Fibroblast of lung (primary cell): ENCODE data around the gene MPG. TPM values are rescaled to one million over a fixed set of nuclear protein-coding genes. Genes with fewer than 3 reads are reported as not detected.
"Not testable (repeated sequence)": the region's sequence is repeated elsewhere in the genome, so short reads cannot be mapped to it uniquely, and the experiment has no call there.

Experiments
- DNase-seq, 2 donors: peaks; one replicate each; pipeline versions ENCODE4 v3.0.0 to v3.0.0-alpha.2; 2010; ENCODE audit warnings: low read depth in 2 of 2
- H2AFZ ChIP-seq: 2 replicates; pipeline ENCODE4 v1.5.1; 2012; ENCODE audit warnings: low read length, control low read depth, inconsistent platforms
- H3K27ac ChIP-seq: 2 replicates; pipeline ENCODE4 v1.5.1; 2011; ENCODE audit warnings: low read length, control low read depth; ENCODE audit not compliant: insufficient read depth
- H3K27me3 ChIP-seq: 2 replicates; pipeline ENCODE4 v1.5.1; 2011; ENCODE audit warnings: mild to moderate bottlenecking, low read length; ENCODE audit not compliant: control insufficient read depth, insufficient read depth
- H3K36me3 ChIP-seq: 2 replicates; pipeline ENCODE4 v1.5.1; 2011; ENCODE audit warnings: low read length; ENCODE audit not compliant: control insufficient read depth, insufficient read depth
- H3K4me1 ChIP-seq: 2 replicates; pipeline ENCODE4 v1.5.1; 2011; ENCODE audit warnings: low read length; ENCODE audit not compliant: control insufficient read depth, insufficient read depth; ENCODE audit errors: extremely low read depth
- H3K4me2 ChIP-seq: 2 replicates; pipeline ENCODE4 v1.5.1; 2011; ENCODE audit warnings: low read length, control low read depth; ENCODE audit not compliant: insufficient read depth; ENCODE audit errors: extremely low read depth
- H3K4me3 ChIP-seq, 4 experiments: fragments of 200-600 bp in 1 of 4; sonication (generic) in 1 of 4; replicated peaks in 1 of 4; 2 replicates each; pipeline ENCODE4 v1.5.1; 2011 to 2016; ENCODE audit warnings: low read length in 4 of 4, low read depth in 3 of 4, mild to moderate bottlenecking in 3 of 4, control low read depth in 2 of 4, inconsistent platforms in 1 of 4, mixed read lengths in 1 of 4; ENCODE audit not compliant: insufficient read depth in 1 of 4; ENCODE audit errors: control extremely low read depth in 1 of 4
- H3K79me2 ChIP-seq: 2 replicates; pipeline ENCODE4 v1.5.1; 2012; ENCODE audit warnings: mild to moderate bottlenecking, low read length, inconsistent platforms; ENCODE audit not compliant: control insufficient read depth, insufficient read depth
- H3K9ac ChIP-seq: 2 replicates; pipeline ENCODE4 v1.5.1; 2011; ENCODE audit warnings: mild to moderate bottlenecking, low read length, control low read depth; ENCODE audit not compliant: insufficient read depth
- H3K9me3 ChIP-seq: 2 replicates; pipeline ENCODE4 v1.5.1; 2012; ENCODE audit warnings: low read depth, low read length; ENCODE audit not compliant: control insufficient read depth, insufficient read depth
- H4K20me1 ChIP-seq: 2 replicates; pipeline ENCODE4 v1.5.1; 2011; ENCODE audit warnings: low read length; ENCODE audit not compliant: control insufficient read depth, insufficient read depth; ENCODE audit errors: extremely low read depth
- EZH2 ChIP-seq: IDR thresholded peaks from 2 replicates; pipeline ENCODE4 v1.5.1; 2012; ENCODE audit warnings: low read length, control low read depth, mild to moderate bottlenecking; ENCODE audit errors: missing control alignments
- polyA minus RNA-seq: library from RNA; depleted of rRNA, polyadenylated mRNA; stranded (reverse); fragments of >200 nt; gene quantifications from 2 replicates; pipeline ENCODE4 v1.2.3, GENCODE V29; 2011; ENCODE audit warnings: low replicate concordance
- polyA plus RNA-seq, 2 donors: library from polyadenylated mRNA; depleted of rRNA in 1 of 2; stranded (reverse) in 1 of 2; unstranded in 1 of 2; fragments of >200 nt; gene quantifications; 2 replicates each; pipeline ENCODE4 v1.2.1, GENCODE V29; 2011 to 2012; ENCODE audit warnings: missing spikeins in 1 of 2
- total RNA-seq: library from RNA; depleted of rRNA; stranded (reverse); fragments of >200 nt; gene quantifications from 2 replicates; pipeline ENCODE4 v1.2.1, GENCODE V29; 2014
- TF ChIP-seq, protein P1 (sequence below), 2 donors: IDR thresholded peaks in 1 of 2; conservative IDR thresholded peaks in 1 of 2; 1 replicate in 1 of 2; 2 replicates in 1 of 2; pipeline ENCODE4 v1.5.1; 2011 to 2012; ENCODE audit warnings: low read length in 2 of 2, control low read depth in 1 of 2, inconsistent platforms in 1 of 2, low read depth in 1 of 2, mild to moderate bottlenecking in 1 of 2

The MPG gene, protein sequence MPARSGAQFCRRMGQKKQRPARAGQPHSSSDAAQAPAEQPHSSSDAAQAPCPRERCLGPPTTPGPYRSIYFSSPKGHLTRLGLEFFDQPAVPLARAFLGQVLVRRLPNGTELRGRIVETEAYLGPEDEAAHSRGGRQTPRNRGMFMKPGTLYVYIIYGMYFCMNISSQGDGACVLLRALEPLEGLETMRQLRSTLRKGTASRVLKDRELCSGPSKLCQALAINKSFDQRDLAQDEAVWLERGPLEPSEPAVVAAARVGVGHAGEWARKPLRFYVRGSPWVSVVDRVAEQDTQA
- total RNA-seq (256 and 268 TPM in 2 replicates), polyA plus RNA-seq (45.4 and 49.3 TPM in 2 replicates), polyA minus RNA-seq (42.7 and 46.1 TPM in 2 replicates)
- polyA plus RNA-seq (2012): 84.4 and 112 TPM in 2 replicates

DNA sequence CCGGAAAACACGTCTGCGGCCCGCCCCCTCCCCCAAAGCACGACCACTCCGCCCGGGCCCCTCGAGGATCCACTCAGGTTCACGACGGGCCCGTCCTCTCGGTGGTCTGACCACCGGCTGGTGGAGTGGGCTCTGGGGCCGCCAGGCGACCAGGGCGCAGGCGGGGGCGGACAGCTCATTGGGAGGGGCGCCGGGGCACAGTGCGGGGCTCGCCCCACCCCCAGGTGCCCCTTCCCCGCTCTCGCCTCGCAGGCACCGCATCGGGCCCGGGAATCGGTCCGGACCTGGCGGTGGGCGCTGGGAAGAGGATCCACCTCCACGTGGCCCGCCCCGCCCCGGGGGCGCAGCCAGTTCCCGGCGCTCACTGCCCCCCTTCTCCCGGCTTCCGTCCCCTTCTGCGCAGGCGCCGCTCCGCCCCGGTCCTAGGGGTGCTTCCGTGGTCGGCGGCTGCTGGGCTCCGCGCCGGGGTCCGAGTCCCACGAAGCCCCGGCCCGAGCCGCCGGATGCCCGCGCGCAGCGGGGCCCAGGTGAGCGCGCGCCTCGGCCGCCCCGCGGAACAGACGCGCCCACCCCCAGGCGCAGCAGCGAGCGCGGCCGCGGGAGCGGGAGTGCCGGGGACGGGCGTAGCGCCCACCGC lies at the start of gene MPG:
Gene MPG, plus strand, starts transcription at position 419 of the 637 bp plus-strand sequence. Its CDS starts 85 bp downstream, at position 504.
- Histone ChIP-seq H3K9me3 (no peaks in the 10 kb centered on the region), H3K4me3 (peak within 1 kb of the TSS; percentile 61 to 73 (median 68)), H3K4me1 (peaks cover 35% of the 10 kb centered on the region), H4K20me1 (no peaks in the 10 kb centered on the region), H3K9ac (peak within 1 kb of the TSS; percentile 91), H3K79me2 (peaks cover 29% of the 10 kb centered on the region), H2AFZ (no peak within 1 kb of the TSS), H3K27ac (peak within 1 kb of the TSS; percentile 96), H3K4me2 (peak within 1 kb of the TSS; percentile 99), H3K36me3 (peaks cover 18% of the 10 kb centered on the region), H3K27me3 (no peaks in the 10 kb centered on the region)
- DNase-seq: peak; percentile 68 to 69
- TF ChIP-seq, protein P1, sequence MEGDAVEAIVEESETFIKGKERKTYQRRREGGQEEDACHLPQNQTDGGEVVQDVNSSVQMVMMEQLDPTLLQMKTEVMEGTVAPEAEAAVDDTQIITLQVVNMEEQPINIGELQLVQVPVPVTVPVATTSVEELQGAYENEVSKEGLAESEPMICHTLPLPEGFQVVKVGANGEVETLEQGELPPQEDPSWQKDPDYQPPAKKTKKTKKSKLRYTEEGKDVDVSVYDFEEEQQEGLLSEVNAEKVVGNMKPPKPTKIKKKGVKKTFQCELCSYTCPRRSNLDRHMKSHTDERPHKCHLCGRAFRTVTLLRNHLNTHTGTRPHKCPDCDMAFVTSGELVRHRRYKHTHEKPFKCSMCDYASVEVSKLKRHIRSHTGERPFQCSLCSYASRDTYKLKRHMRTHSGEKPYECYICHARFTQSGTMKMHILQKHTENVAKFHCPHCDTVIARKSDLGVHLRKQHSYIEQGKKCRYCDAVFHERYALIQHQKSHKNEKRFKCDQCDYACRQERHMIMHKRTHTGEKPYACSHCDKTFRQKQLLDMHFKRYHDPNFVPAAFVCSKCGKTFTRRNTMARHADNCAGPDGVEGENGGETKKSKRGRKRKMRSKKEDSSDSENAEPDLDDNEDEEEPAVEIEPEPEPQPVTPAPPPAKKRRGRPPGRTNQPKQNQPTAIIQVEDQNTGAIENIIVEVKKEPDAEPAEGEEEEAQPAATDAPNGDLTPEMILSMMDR (conservative IDR thresholded peaks at IDR 0.05 in 1 of 2, IDR thresholded peaks at IDR 0.05 in 1 of 2; ENCODE audit: low read depth in 1 of 2, low read length in 2 of 2): no peak
- TF ChIP-seq EZH2: no peak

GRCh38 chr16:30627-31026 lies 47.4 kb upstream of the MPG start:
- not testable (repeated sequence) for H3K9ac ChIP-seq, H3K4me2 ChIP-seq, DNase-seq, H3K4me3 ChIP-seq, H3K36me3 ChIP-seq, H3K4me1 ChIP-seq, H3K27ac ChIP-seq, H3K79me2 ChIP-seq, H3K9me3 ChIP-seq, H3K27me3 ChIP-seq, H2AFZ ChIP-seq, H4K20me1 ChIP-seq

DNA sequence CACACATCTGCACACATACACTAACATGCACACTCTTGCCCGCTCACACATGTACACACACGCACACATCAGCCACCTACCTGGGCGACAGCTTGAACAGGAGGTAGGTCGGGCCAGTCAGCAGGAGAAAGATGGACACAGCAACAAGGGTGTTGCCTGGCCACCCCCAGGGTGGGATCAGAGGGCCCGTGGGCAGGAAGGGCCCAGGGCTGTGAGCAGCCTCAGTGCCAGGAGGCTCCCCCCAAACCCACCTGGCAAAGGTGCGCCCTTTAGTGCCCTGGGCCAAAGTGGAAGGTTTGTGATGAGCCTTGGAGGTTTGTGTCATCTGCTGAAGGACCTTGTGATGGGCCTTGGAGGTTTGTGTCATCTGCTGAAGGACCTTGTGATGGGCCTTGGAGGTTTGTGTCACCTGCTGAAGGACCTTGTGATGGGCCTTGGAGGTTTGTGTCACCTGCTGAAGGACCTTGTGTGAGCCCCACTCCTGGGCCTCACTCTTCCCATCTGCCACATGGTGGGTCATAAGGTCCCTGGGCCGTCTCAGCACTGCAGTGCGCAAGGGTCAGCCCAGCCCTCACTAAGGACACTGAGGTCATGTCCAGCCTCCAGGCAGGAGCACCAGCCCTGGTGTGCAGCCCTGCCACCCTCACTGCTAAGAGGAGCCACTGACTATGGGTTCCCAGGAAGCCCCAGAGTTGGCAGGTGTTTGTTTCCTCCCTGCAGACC lies 44.7 kb upstream of the MPG start:
- not testable (repeated sequence) for H4K20me1 ChIP-seq, DNase-seq, H3K36me3 ChIP-seq, H3K79me2 ChIP-seq, H3K4me3 ChIP-seq, H2AFZ ChIP-seq, H3K4me1 ChIP-seq, H3K27me3 ChIP-seq, H3K27ac ChIP-seq, H3K4me2 ChIP-seq, H3K9me3 ChIP-seq, H3K9ac ChIP-seq
